GM12874 (cell line): ENCODE results near the gene ARID5A.

Experiments used
- TF ChIP-seq, protein P1 (sequence below): IDR thresholded peaks from 2 replicates; pipeline ENCODE4 v1.5.1; 2011; ENCODE audit warnings: low read depth, mild to moderate bottlenecking, control low read depth, low read length, moderate library complexity; ENCODE audit not compliant: insufficient read depth

The ARID5A gene

DNA sequence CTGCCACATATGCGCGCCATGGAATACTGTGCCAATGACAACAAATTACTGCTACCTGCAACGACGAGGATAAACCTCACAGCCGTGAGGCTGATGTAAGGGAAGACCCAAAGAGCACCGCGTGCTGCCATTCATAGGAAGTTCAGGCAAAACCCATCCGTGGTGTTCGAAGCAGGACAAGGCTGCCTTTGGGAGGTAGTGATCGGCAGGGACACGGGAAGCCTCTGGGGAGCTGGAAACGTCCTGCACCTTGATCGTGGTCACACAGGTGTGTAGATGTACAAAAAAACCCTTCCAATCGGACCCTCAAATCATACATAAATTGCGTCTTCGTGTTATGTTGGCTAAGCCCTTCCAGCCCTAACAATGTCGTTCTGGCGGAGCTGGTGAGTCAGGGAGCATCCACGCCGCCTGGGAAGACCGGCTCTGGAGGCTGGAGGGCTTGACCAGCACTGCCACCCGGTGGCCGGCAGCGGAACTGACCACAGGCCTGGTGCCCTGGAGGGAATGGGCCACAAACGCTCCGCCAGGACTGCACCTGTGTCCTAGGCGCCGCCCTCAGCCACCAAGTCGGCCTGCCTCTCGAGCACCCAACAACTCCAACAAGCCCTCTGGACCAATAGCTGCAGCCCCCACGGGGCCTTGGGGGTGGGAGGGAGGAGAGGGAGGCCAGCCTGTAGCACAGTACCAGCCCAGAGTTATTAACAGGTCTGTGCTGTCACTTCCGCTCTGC lies 27.3 kb upstream of the ARID5A start:
- TF ChIP-seq, protein P1, sequence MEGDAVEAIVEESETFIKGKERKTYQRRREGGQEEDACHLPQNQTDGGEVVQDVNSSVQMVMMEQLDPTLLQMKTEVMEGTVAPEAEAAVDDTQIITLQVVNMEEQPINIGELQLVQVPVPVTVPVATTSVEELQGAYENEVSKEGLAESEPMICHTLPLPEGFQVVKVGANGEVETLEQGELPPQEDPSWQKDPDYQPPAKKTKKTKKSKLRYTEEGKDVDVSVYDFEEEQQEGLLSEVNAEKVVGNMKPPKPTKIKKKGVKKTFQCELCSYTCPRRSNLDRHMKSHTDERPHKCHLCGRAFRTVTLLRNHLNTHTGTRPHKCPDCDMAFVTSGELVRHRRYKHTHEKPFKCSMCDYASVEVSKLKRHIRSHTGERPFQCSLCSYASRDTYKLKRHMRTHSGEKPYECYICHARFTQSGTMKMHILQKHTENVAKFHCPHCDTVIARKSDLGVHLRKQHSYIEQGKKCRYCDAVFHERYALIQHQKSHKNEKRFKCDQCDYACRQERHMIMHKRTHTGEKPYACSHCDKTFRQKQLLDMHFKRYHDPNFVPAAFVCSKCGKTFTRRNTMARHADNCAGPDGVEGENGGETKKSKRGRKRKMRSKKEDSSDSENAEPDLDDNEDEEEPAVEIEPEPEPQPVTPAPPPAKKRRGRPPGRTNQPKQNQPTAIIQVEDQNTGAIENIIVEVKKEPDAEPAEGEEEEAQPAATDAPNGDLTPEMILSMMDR: peak; percentile 98

DNA sequence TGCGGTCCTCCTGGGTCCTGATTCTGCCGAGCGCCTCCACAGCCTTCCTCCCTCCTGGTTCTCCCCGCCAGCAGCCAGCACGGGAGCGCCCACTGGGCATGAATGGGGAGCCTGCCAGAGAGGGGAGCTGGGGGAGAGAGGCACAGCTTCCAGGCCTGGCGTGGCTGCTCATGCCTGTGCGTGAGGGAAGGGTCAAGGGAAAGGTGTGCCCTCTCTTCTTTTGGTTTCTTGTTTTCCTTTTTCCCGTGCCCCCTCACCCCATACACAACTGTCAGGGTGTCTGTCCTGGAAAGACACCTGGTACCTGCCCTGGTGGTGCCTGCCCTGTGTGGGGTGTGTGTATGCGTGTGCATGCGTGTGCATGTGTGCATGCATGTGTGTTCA lies 26.7 kb upstream of the ARID5A start:
- TF ChIP-seq, protein P1: no peak

DNA sequence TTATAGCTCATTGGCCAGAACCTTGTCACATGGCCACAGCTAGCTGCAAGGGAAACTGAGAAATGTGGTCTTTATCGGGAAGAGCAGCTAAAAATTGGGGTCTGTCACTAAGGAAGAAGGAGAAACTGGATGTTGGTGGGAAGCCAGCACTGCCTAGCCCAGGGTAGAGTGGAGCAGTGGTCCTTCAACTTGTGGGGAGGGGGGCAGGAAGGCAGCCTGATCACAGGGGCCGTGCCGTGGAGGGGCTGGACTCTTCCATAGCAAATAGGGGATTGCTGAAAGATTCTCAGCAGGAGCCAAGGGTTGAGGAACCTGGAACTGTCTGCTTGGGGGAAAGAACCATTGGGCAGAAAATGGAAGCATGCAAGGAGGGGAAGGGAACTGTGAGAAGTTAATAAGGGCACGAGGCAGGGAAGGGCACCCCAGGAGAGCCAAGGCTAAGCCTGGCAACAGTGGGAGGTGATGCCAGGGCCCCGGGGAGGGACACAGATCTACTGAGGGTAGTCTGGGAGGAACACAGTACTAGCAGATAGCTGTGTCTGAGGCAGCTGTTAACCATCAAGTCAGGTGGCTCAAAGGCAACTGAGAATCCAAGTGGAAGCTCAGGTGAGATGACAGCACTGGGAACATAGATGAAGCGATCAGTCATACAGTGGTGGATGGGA lies 25.5 kb upstream of the ARID5A start:
- TF ChIP-seq, protein P1: no peak

DNA sequence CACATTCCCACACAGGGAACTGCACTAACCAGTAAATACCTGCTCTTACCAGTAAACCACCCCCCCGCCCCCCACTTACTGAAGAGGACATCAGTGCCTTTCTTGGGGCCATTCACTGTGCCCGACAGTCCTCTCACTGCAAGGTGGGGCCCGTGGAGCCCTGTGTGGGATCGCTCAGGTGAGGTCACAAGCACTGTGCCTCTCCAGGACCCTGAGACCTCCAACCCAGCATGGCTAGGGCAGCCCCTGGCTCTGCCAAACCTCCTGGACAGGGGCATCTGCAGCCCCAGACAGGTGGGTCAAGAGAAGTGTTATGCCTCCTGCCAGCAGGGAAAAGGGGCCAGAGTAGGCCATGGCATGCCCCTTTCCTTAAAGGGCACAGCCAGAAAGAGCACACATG lies 24.7 kb upstream of the ARID5A start:
- TF ChIP-seq, protein P1: no peak

DNA sequence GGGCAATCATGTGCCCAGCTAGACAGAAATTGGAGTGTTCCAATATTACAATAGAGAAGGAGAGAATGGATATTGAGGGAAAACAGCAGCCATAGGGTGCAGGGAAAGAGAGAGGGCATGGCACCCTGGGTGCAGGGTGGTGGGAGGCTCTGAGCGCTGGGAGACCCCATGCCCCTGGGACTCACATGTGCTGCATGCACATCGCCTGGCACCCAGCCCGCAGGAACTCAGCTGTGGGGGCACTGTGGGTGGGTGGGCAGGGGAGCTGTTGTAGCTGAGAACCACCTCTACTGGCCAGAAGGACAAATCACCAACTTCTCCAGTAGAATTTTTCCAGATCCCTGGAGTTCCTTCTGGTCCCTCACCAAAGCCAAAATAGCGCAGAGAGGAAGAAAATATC lies 24.2 kb upstream of the ARID5A start:
- TF ChIP-seq, protein P1: no peak

DNA sequence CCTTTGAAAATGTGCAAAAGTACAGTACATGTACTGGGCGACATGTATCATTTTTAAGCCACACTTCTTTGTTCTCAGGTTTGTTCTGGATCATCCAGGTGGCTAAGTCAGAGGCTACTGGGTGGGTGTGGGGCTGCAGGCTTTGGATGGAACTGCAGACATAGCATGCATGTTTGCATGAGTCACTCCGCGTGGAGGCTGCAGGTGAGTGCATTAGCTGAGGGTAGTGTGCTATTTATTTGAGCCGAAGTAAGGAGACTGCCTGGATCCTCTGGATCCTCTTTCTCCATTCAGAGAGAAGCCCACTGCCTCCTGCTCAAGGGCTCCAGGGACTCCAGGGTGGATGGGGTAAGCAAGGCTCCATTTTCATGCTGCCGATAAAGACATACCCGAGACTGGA lies 22.0 kb upstream of the ARID5A start:
- TF ChIP-seq, protein P1: no peak

DNA sequence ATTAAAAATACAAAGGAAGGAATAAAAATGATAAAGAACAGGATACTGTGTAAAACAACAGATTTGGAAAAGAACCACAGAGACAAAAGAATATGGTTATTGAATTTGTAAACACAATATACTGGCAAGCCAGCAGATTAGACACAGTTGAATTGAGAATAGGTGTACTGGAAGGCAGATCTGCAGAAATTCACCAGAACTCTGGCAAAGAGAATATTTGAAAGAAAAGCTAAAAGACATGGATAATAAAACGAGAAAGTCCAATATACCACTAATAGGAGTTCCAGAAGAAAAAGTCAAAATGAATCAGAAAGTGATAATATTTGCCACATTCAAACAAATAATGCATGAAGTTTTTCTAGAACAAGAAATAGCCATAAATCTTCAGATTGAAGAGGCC lies 19.5 kb upstream of the ARID5A start:
- TF ChIP-seq, protein P1: no peak
